Aorta (tissue), 5 donors: ENCODE measurements around the gene SEPTIN6. TPM values are rescaled to one million over a fixed set of nuclear protein-coding genes. Genes with fewer than 3 reads are reported as not detected.

Experiments
- ATAC-seq: fragments of 200-7000 bp; cut with Tn5 transposase; one replicate; pipeline ENCODE4 v1.9.1; 2022; ENCODE audit warnings: moderate library complexity; ENCODE audit not compliant: low FRiP score
- DNase-seq, 2 donors: peaks; one replicate each; pipeline ENCODE4 v3.0.0-alpha.2; 2020
- H3K27ac ChIP-seq, 2 donors: one replicate each; pipeline ENCODE4 v1.5.1; 2013; ENCODE audit warnings: low read length in 2 of 2, mild to moderate bottlenecking in 2 of 2, moderate library complexity in 2 of 2, control low read depth in 1 of 2, inconsistent platforms in 1 of 2, low read depth in 1 of 2
- H3K27me3 ChIP-seq, 2 donors: one replicate each; pipeline ENCODE4 v1.6.1; 2013; ENCODE audit warnings: control low read depth in 1 of 2, low read length in 1 of 2, mild to moderate bottlenecking in 1 of 2, moderate library complexity in 1 of 2; ENCODE audit not compliant: insufficient read depth in 2 of 2, control insufficient read depth in 1 of 2
- H3K36me3 ChIP-seq, 2 donors: one replicate each; pipeline ENCODE4 v1.6.1; 2013; ENCODE audit warnings: control low read depth in 1 of 2, low read length in 1 of 2, mild to moderate bottlenecking in 1 of 2; ENCODE audit not compliant: insufficient read depth in 2 of 2, control insufficient read depth in 1 of 2
- H3K4me1 ChIP-seq, 2 donors: one replicate each; pipeline ENCODE4 v1.6.1; 2013; ENCODE audit warnings: low read length in 2 of 2, control low read depth in 1 of 2, mild to moderate bottlenecking in 1 of 2, moderate library complexity in 1 of 2; ENCODE audit not compliant: insufficient read depth in 2 of 2, control insufficient read depth in 1 of 2
- H3K4me3 ChIP-seq, 2 donors: one replicate each; pipeline ENCODE4 v1.5.1; 2013; ENCODE audit warnings: low read length in 2 of 2, control low read depth in 1 of 2, mild to moderate bottlenecking in 1 of 2
- H3K9me3 ChIP-seq: one replicate; pipeline ENCODE4 v1.6.1; 2013; ENCODE audit warnings: mild to moderate bottlenecking, low read length; ENCODE audit not compliant: control insufficient read depth
- WGBS, 2 donors: extraction: QIAGEN DNeasy Blood & Tissue Kit; methylation state at CpG; one replicate each; pipeline ENCODE4 v1.1.7; 2013; 5-methylcytosine and 5-hydroxymethylcytosine counted together
- intact Hi-C, 2 donors: fragments of 100-400 bp; cut with DNase I; formaldehyde crosslinking; loops; one replicate each; pipeline versions ENCODE4 v1.14.2 to v1.15.0; 2022
- microRNA-seq, 2 donors: library from miRNA; unstranded; fragments of <30 nt; microRNA quantifications; one replicate each; pipeline ENCODE4 v1.2.0, GENCODE V29; 2020
- polyA plus RNA-seq, 2 donors: library from polyadenylated mRNA; stranded (reverse); fragments of 200-250 nt; gene quantifications; one replicate each; pipeline ENCODE4 v1.2.3, GENCODE V29; 2013
- total RNA-seq, 2 donors: library from RNA; stranded (reverse); fragmentation: NEBNext Ultra II Directional; extraction: Animal tissue kit (Norgen Biotek cat#: 25700); gene quantifications; one replicate each; pipeline ENCODE4 v1.2.1, GENCODE V29; 2021
- donor health status: healthy with polysubstance abuse.
- donor health status: Bipolar disorder and iron deficiency.
- donor health status: DM: no; HTN: no; CAD: no.
- donor health status: DM: no; HTN: no; CAD: no.
- donor health status: DM: yes; HTN: yes; CAD: no.

The SEPTIN6 gene
- total and polyA plus RNA-seq, 4 donors = 4.5 to 23.7 (median 12.7) TPM

- H3K36me3 ChIP-seq = no peaks in the 10 kb centered on the region
- intact Hi-C loops = no loop called here
- no peaks in the 10 kb centered on the region for H3K4me1 ChIP-seq
- no peak overlapping the region for H3K27ac ChIP-seq
- DNase-seq = no peak
- no peak for ATAC-seq
- H3K27me3 ChIP-seq = no peaks in the 10 kb centered on the region
- no peak overlapping the region for H3K4me3 ChIP-seq
- no peaks in the 10 kb centered on the region for H3K9me3 ChIP-seq
- WGBS, 2 donors = 88 to 94% methylated on average over 17 of the region's 17 CpGs
These were observed 45.2 kb downstream of the SEPTIN6 start for GRCh38 chrX:119647552-119648420.

DNA sequence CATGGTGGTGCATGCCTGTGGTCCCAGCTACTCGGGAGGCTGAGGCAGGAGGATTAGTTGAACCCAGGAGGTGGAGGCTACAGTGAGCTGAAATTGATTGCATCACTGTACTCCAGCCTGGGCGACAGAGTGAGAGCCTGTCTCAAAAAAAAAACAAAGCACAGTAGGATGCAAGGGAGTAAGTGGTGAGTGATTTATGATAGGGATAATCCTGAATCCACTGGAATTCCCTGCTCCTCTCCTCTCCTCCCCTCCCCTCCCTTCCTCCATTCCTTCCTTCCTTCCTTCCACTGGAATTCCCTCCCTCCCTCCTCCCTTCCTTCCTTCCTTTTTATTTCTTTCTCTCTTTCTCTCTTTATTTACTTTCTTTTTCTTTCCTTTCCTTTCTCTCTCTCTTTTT is 45.9 kb downstream of the SEPTIN6 start:
- ATAC-seq (no peak), DNase-seq (no peak)
- intact Hi-C loops = no loop called here
- H3K4me1 ChIP-seq = no peaks in the 10 kb centered on the region
- H3K4me3 ChIP-seq = no peak overlapping the region
- no peaks in the 10 kb centered on the region for H3K36me3 ChIP-seq
- H3K27me3 ChIP-seq = no peaks in the 10 kb centered on the region
- no peak overlapping the region for H3K27ac ChIP-seq
- no peaks in the 10 kb centered on the region for H3K9me3 ChIP-seq
- WGBS, 2 donors = 63 to 85% methylated on average over 2 of the region's 2 CpGs

GRCh38 chrX:119646515-119646914 is 46.5 kb downstream of the SEPTIN6 start:
- DNase-seq = no peak
- H3K27ac ChIP-seq = no peak overlapping the region
- no peaks in the 10 kb centered on the region for H3K27me3 ChIP-seq
- H3K4me3 ChIP-seq = no peak overlapping the region
- H3K36me3 ChIP-seq = no peaks in the 10 kb centered on the region
- ATAC-seq = no peak
- intact Hi-C loops = no loop called here
- no peaks in the 10 kb centered on the region for H3K9me3 ChIP-seq
- H3K4me1 ChIP-seq = no peaks in the 10 kb centered on the region
- WGBS, 2 donors = 88 to 91% methylated on average over 4 of the region's 4 CpGs

DNA sequence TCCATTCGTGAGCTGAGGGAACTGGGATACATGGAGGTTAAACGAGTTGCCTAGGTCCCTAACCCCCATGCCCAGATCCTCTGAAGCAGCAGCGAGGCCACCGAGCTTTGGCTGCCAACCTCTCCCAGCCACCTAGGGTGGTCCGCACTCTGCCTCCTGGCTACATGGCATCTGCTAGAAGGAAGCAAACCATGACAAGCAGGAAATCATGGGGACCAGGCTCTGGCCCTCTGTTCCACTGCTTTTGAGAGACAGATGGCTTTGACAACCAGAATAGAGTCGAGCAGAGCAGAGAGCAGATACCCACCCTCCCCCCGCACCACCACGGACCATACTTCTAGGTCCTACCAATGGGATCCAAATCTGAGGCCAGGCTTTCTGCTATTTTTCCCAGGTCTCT is 49.3 kb downstream of the SEPTIN6 start:
- DNase-seq = no peak
- 75 to 80% methylated on average over 8 of the region's 8 CpGs for WGBS, 2 donors
- H3K36me3 ChIP-seq = no peaks in the 10 kb centered on the region
- H3K4me3 ChIP-seq = no peak overlapping the region
- no peak overlapping the region for H3K27ac ChIP-seq
- intact Hi-C loops = no loop called here
- no peaks in the 10 kb centered on the region for H3K27me3 ChIP-seq
- no peaks in the 10 kb centered on the region for H3K9me3 ChIP-seq
- ATAC-seq = no peak
- H3K4me1 ChIP-seq = no peaks in the 10 kb centered on the region

Small RNA genes within 50 kb of the gene (microRNA-seq; reads per million reads assigned to microRNA genes)
- 10.9 to 18.5 reads per million in 2 donors for gene MIR766

Other genes starting within 250 kb of the SEPTIN6 start
- 100 to 1,000 TPM; 103 to 133 TPM for gene SLC25A5, start 224.7 kb downstream of the SEPTIN6 start, total RNA-seq
- gene SLC25A5, start 224.7 kb downstream of the SEPTIN6 start, polyA plus RNA-seq = 100 to 1,000 TPM; 155 to 392 TPM
- 10 to 100 TPM; 16.7 to 18.4 TPM for gene STEEP1, start 127.8 kb downstream of the SEPTIN6 start, total RNA-seq
- 10 to 100 TPM; 18.1 to 25.9 TPM for gene STEEP1, start 127.8 kb downstream of the SEPTIN6 start, polyA plus RNA-seq
- 10 to 100 TPM; 45.4 to 51.1 TPM for gene UBE2A, start 118.6 kb downstream of the SEPTIN6 start, total RNA-seq
- gene UBE2A, start 118.6 kb downstream of the SEPTIN6 start, polyA plus RNA-seq = 10 to 100 TPM; 48.3 to 56.7 TPM
- 1 to 10 TPM; 8.4 to 8.9 TPM for gene NKRF, start 86.7 kb downstream of the SEPTIN6 start, total RNA-seq
- gene NKRF, start 86.7 kb downstream of the SEPTIN6 start, polyA plus RNA-seq = 1 to 10 TPM; 1.5 to 5.3 TPM
- gene SOWAHD, start 65.4 kb upstream of the SEPTIN6 start, total RNA-seq = 1 to 10 TPM in 1 of 2 donors, under 1 TPM in 1; 0.45 to 1.3 TPM
- under 1 TPM in 1 of 2 donors, not detected in 1; 0.15 TPM for gene SOWAHD, start 65.4 kb upstream of the SEPTIN6 start, polyA plus RNA-seq
- 1,000 to 10,000 TPM; 1,166 to 1,184 TPM for gene RPL39, start 98.5 kb upstream of the SEPTIN6 start, total RNA-seq
- gene RPL39, start 98.5 kb upstream of the SEPTIN6 start, polyA plus RNA-seq = 1,000 to 10,000 TPM; 4,457 to 9,358 TPM
- 1 to 10 TPM; 6.7 to 9.5 TPM for gene UPF3B, start 159.8 kb upstream of the SEPTIN6 start, total RNA-seq
- gene UPF3B, start 159.8 kb upstream of the SEPTIN6 start, polyA plus RNA-seq = 10 to 100 TPM; 14.4 to 20.7 TPM
- gene RNF113A, start 178.6 kb upstream of the SEPTIN6 start, total RNA-seq = 10 to 100 TPM in 1 of 2 donors, 1 to 10 TPM in 1; 9.6 to 10.1 TPM
- 10 to 100 TPM in 1 of 2 donors, 1 to 10 TPM in 1; 9.4 to 16.1 TPM for gene RNF113A, start 178.6 kb upstream of the SEPTIN6 start, polyA plus RNA-seq
- gene NDUFA1, start 178.7 kb upstream of the SEPTIN6 start, total RNA-seq = 10 to 100 TPM; 53.8 to 64.4 TPM
- 100 to 1,000 TPM; 119 to 187 TPM for gene NDUFA1, start 178.7 kb upstream of the SEPTIN6 start, polyA plus RNA-seq
- not detected for gene AKAP14, start 202.7 kb upstream of the SEPTIN6 start, total RNA-seq
- gene AKAP14, start 202.7 kb upstream of the SEPTIN6 start, polyA plus RNA-seq = not detected